Lung (tissue), 12 donors: ENCODE data around the gene PAXIP1. TPM values are rescaled to one million over a fixed set of nuclear protein-coding genes. Genes with fewer than 3 reads are reported as not detected.
"Not testable (repeated sequence)": the region's sequence is repeated elsewhere in the genome, so short reads cannot be mapped to it uniquely, and the experiment has no call there.

Experiments used
- ATAC-seq: fragments of 200-7000 bp; cut with Tn5 transposase; one replicate; pipeline ENCODE4 v1.9.1; 2020; ENCODE audit warnings: moderate number of reproducible peaks; ENCODE audit not compliant: insufficient read depth, low FRiP score
- DNase-seq, 3 donors: peaks; one replicate each; pipeline ENCODE4 v3.0.0-alpha.2; 2013 to 2017
- H3K27ac ChIP-seq, 2 donors: one replicate each; pipeline ENCODE4 v1.5.1; 2013; ENCODE audit warnings: mild to moderate bottlenecking in 2 of 2, moderate library complexity in 2 of 2, control low read depth in 1 of 2, inconsistent platforms in 1 of 2, low read depth in 1 of 2, low read length in 1 of 2
- H3K27me3 ChIP-seq, 3 donors: one replicate each; pipeline ENCODE4 v1.5.1; 2013; ENCODE audit warnings: low read length in 2 of 3; ENCODE audit not compliant: control insufficient read depth in 3 of 3, insufficient read depth in 3 of 3
- H3K36me3 ChIP-seq, 4 donors: one replicate each; pipeline ENCODE4 v1.5.1; 2013; ENCODE audit warnings: low read length in 4 of 4, mild to moderate bottlenecking in 1 of 4, moderate library complexity in 1 of 4; ENCODE audit not compliant: control insufficient read depth in 4 of 4, insufficient read depth in 4 of 4
- H3K4me1 ChIP-seq, 5 donors: one replicate each; pipeline ENCODE4 v1.5.1; 2013; ENCODE audit warnings: low read length in 5 of 5, mild to moderate bottlenecking in 2 of 5, moderate library complexity in 1 of 5; ENCODE audit not compliant: control insufficient read depth in 5 of 5, insufficient read depth in 5 of 5
- H3K4me3 ChIP-seq: one replicate; pipeline ENCODE4 v1.5.1; 2013; ENCODE audit warnings: mild to moderate bottlenecking, control low read depth, moderate library complexity
- H3K9ac ChIP-seq, 2 donors: one replicate each; pipeline ENCODE4 v1.5.1; 2013; ENCODE audit warnings: low read length in 2 of 2, control low read depth in 1 of 2; ENCODE audit not compliant: insufficient read depth in 1 of 2
- H3K9me3 ChIP-seq, 4 donors: one replicate each; pipeline ENCODE4 v1.5.1; 2013; ENCODE audit warnings: low read length in 3 of 4, mild to moderate bottlenecking in 1 of 4, moderate library complexity in 1 of 4; ENCODE audit not compliant: control insufficient read depth in 4 of 4, insufficient read depth in 3 of 4
- CTCF ChIP-seq: IDR thresholded peaks from 2 replicates; pipeline ENCODE4 v1.5.1; 2012; ENCODE audit warnings: mild to moderate bottlenecking; ENCODE audit errors: control extremely low read depth, extremely low read depth
- WGBS, 2 donors: extraction: QIAGEN DNeasy Blood & Tissue Kit; methylation state at CpG; one replicate each; pipeline ENCODE4 v1.1.7; 2013; 5-methylcytosine and 5-hydroxymethylcytosine counted together
- polyA plus RNA-seq, 2 donors: library from polyadenylated mRNA; stranded (reverse); fragments of 200-250 nt; gene quantifications; one replicate each; pipeline ENCODE4 v1.2.1, GENCODE V29; 2013
- total RNA-seq, 2 donors: library from RNA; depleted of rRNA in 1 of 2; stranded (reverse); fragments of >200 nt in 1 of 2; gene quantifications; one replicate each; pipeline ENCODE4 v1.2.1, GENCODE V29; 2014 to 2021
- donor health status: control.
- donor health status: control.
- donor health status: Bipolar disorder and iron deficiency.
- donor health status: healthy.
- donor health status: DM: yes; HTN: yes; CAD: no.

Gene PAXIP1
- total and polyA plus RNA-seq, 4 donors: 4.7 to 15.3 (median 7.5) TPM

- DNase-seq (no peak), ATAC-seq (no peak)
- Histone ChIP-seq H3K4me3 (no peak overlapping the region), H3K4me1 (no peaks in the 10 kb centered on the region), H3K36me3 (no peaks in the 10 kb centered on the region), H3K27me3 (no peaks in the 10 kb centered on the region), H3K9ac (no peak overlapping the region), H3K9me3 (peaks cover 0 to 2% (median 0%) of the 10 kb centered on the region in 4 donors), H3K27ac (no peak overlapping the region)
- WGBS, 2 donors: 60 to 84% methylated on average over 4 of the region's 4 CpGs
- TF ChIP-seq CTCF: no peak
These were observed 40.8 kb upstream of the PAXIP1 start for GRCh38 chr7:155043756-155044155.

- Histone ChIP-seq H3K9ac (no peak overlapping the region), H3K4me1 (no peaks in the 10 kb centered on the region), H3K27ac (no peak overlapping the region), H3K9me3 (peaks cover 0 to 2% (median 0%) of the 10 kb centered on the region in 4 donors), H3K4me3 (no peak overlapping the region), H3K27me3 (no peaks in the 10 kb centered on the region), H3K36me3 (no peaks in the 10 kb centered on the region)
- DNase-seq: no peak
- WGBS, 2 donors: 78 to 87% methylated on average over 4 of the region's 4 CpGs
- TF ChIP-seq CTCF: no peak
- ATAC-seq: no peak
These were observed 35.4 kb upstream of the PAXIP1 start for GRCh38 chr7:155038335-155038734.

- H3K4me3 ChIP-seq, ATAC-seq, H3K9ac ChIP-seq, H3K36me3 ChIP-seq, DNase-seq, H3K4me1 ChIP-seq, H3K27me3 ChIP-seq, H3K9me3 ChIP-seq, H3K27ac ChIP-seq: not testable (repeated sequence)
- 87 to 92% methylated on average over 15 of the region's 15 CpGs for WGBS, 2 donors
These were observed 31.6 kb upstream of the PAXIP1 start for GRCh38 chr7:155034495-155034894.

GRCh38 chr7:155032978-155033377 lies 30.1 kb upstream of the PAXIP1 start:
- H3K36me3 ChIP-seq: no peaks in the 10 kb centered on the region
- TF ChIP-seq CTCF: no peak
- no peaks in the 10 kb centered on the region for H3K27me3 ChIP-seq
- H3K27ac ChIP-seq: no peak overlapping the region
- no peak overlapping the region for H3K4me3 ChIP-seq
- H3K4me1 ChIP-seq: no peaks in the 10 kb centered on the region
- DNase-seq: no peak
- H3K9me3 ChIP-seq: no peaks in the 10 kb centered on the region
- WGBS, 2 donors: 69 to 83% methylated on average over 6 of the region's 6 CpGs
- no peak overlapping the region for H3K9ac ChIP-seq
- ATAC-seq: no peak
